DMS153 (cell line): ENCODE data around the gene CHN1.

Experiments used
- DNase-seq: peaks from one replicate; lab custom pipeline; 2025; lab: John Stamatoyannopoulos, UW

The CHN1 gene

GRCh38 chr2:174827371-174828369 is 177.5 kb downstream of the CHN1 start:
- DNase-seq, result no peak

DNA sequence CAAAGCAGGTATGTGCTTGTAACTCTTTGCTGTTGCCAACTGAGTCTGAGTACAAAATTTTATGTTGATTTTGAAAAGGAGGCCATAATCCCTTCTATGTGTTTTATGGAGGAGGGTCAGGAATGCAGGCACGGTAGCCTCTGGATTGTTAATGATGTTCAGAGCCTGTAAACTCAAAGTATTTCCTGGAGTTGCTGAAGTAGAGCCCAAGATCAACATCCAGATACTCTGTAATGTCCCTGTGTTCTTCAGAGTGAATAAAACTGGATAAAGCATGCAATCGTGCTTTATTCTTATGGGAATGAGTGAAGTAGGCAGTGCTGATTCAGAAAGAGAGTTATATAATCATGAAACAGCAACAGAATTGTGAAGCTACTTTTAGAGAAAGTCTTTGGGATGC is 179.1 kb downstream of the CHN1 start:
- no peak for DNase-seq

DNA sequence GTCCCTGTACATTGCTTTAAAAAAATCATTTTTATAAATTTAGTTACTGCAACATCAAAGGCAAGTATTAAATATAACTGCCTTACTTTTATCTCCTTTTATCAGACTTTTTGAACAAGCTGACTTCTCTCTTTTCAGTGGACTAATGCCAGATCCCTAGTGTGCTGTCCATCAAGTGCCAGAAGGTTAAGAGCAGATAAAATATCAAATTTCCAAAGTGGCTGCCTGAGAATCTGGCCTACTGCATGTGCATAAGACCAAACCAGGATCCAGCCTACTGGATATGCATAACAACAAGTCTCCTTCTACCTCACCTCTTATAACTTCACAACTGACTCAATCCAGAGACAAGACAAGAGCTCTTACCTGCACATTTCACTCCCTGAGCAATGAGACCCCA is 181.1 kb downstream of the CHN1 start:
- no peak for DNase-seq

DNA sequence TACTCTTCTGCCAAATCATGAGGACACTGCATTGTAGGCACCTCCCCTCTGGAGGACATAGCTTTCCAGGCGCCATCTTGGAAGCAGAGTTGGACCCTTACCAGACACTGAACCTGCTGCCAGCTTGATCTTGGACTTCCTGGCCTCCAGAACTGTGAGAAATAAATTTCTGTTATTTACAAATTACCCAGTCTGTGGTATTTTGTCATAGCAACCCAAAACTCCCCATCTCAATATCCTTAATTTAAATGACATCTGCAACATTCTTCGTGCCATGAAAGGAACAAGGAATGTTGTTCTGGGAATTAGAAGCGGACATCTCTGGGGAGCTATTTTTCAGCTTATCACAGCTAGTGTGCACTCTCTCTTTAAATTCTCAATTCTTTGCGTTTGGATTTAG is 183.6 kb downstream of the CHN1 start:
- no peak for DNase-seq

GRCh38 chr2:174820361-174820760 is 184.8 kb downstream of the CHN1 start:
- DNase-seq, result no peak

DNA sequence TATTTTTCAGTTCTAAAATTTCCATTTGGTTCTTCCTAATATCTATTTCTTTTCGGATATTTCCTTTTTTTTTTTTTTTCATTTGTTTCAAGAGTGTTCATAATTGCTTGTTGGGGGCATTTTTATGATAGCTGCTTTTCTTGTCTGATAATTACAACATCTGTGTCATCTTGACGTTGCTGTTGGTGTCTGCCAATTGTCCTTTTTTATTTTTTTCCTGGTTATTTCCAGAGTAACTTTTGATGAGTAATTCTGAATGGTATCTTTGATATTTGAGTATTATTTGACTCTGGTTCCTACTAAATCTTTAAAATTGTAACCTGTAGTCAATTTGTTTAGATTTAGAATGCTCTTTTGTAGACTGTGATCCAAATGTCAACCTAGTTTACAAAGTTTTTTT is 189.7 kb downstream of the CHN1 start:
- DNase-seq, result no peak

DNA sequence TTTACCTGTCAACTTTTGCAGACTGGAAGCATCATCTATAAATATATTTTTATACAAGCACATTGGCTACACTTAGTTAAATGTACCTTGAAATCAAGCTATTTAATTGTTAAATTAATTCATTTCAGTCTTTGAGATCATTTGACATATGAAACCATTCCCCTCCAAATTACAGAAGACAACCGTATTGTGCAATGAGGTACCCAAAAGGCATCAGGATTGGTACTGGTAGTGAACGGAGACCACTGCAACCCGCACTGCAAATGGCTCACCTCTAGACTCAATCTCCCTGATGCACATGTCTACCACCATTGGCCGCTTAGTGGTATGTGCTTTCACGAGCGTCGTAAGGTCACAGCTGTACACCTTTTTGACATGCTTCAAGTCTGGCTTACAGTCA is 193.1 kb downstream of the CHN1 start:
- DNase-seq, result no peak

DNA sequence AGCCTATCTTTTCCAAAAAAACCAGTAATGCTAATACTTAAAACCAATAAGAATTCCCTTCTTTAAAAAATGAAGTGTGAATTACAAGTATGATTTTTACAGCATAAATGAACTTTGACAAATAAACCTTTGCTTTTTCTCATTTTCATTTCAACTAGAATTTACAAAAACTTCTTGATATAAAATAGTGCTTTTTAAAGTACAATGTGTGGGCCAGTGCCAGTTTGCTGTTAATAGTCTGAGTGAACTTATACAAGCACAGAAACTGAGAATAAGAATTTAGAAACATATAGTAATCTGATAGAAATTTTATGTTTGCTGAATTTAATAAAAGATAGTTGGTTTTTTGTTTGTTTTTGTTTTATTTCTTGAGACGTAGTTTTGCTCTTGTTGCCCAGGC is 197.2 kb downstream of the CHN1 start:
- no peak for DNase-seq

DNA sequence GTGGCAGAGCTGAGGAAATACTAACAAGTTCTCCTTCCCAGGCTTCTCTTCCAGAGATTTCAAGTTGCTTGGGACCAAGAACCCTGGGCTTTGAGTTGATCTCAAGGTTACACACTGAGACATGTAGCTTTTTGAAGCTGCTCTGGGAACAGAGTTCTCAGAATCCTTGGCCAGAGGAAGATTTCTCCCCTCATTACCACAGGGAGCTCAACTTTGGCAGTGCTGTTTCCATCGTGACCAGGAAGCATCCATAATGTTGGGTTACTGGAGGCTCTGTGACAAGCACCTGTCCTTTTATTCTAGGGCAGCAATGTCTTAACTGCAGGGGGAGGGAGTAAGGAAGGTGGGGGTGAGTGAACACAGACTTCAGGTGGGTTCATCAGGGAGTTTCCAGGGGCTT is 199.4 kb downstream of the CHN1 start:
- no peak for DNase-seq

- no peak for DNase-seq
Measured at GRCh38 chr2:174802459-174802858, 202.7 kb downstream of the CHN1 start.

- DNase-seq, result no peak
Measured at GRCh38 chr2:174800436-174801205, 204.6 kb downstream of the CHN1 start.

- no peak for DNase-seq
Measured at GRCh38 chr2:174798801-174799200, 206.4 kb downstream of the CHN1 start.

DNA sequence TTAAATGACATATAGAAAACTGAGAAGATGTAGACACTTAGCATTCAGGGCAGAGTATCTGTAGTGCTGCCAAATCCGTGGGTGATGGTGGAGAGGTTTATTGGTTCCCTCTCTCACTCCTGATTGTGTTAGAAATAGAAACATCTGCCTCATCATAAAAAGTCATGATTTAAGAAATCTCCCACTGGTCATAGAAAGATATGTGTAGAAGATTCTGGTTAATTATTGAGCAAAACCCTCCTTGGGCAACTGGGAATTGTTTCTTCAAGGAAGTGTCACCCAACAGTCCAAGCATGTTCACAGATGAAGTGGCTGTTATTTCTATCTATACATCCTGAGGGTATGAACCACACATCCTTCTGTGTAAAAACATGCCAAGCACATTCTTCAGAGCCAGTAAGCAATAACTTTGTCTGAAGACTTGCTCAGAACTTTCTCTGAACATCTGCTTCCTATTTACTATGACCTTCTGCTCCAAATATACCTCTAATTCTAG is 207.4 kb downstream of the CHN1 start:
- no peak for DNase-seq

DNA sequence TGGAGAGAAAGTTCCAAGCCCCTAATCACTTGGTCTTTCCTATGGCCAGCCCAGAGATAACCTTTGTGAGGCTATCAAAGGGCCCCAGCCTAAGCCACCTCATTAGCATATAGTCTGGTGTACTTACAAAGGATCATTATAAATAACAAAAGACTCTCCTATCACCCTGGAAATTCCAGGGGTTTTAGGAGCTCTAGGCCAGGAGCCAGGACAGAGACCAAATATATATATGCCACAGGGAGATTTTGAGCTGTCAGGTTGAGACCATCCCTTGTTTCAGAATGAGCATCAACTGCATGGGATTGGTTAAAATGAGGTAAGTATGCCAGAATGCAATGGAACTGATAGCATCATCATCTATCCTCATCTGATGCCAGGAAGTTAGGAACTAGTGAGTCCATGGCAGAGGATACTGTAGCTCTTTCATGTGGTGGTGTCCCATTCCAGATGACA is 208.8 kb downstream of the CHN1 start:
- DNase-seq, result no peak

DNA sequence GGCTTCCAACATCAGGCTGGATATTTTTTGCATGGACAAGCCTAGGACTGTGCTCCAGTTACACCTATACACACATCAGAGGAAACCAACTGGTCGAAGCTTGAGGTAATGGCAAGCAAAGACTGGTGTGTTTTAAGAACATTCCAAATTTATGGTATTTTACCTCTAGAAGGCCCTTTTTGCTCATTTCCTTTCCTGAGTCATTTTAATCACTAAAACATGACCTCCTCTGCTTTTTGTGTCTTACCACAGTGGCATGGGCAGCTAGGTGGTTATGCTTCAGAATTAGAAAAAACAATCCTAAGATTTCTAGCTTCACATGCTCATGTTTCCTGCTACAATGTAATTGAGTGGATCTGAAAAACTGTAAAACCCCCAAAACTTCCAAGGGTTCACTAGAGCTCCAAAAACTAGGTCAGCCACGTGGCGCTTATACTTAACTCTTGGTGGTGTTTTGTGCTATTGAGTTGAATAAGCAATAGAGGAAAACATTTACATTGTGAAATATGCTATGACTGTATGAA is 210.3 kb downstream of the CHN1 start:
- no peak for DNase-seq

- DNase-seq, result no peak
Measured at GRCh38 chr2:174792309-174793025, 212.7 kb downstream of the CHN1 start.

DNA sequence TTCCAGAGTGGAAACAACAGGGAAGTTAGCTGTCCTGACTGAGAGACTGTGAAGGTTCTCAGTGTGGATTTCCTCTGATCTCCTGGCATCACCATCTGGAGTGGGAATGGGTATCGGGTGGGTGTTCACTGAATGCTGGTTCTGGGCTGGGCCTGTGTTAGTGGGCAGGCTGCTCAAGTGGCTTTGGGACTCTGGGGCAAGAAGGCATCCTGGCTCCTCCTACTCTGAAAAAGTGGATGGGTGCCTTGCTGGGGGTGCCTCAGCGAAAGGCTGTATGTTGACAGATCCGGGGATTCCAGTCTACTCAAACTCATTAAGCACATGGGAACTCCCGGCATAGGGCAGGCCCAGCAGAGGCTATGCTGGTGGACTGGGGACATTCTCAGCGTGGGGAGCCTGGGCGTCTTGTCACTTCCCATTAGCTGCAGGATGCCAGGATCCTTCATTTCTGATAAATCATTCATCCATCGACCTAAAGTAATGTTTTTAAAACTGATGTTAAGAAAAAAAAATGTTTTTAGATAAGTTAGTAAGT is 213.4 kb downstream of the CHN1 start:
- no peak for DNase-seq

DNA sequence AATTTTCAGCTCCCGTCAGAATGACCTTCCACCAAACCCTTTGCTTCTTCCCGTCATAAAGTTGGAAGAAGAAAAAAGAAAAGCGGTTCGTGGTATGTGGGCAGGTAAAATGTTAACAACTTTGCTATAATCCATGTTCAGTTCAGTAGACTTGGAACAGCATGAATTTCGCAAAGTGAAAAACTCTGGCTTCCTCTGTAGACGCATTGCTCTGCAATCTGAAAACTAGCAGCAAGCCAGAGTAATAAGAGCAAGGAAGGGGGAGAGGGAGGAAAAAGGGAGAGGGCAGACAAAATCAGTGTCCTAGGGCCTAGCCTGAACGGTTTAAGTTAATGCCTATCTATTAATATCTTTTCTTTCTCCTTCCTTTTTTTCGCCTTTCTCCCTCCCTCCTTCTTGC is 214.2 kb downstream of the CHN1 start:
- no peak for DNase-seq

DNA sequence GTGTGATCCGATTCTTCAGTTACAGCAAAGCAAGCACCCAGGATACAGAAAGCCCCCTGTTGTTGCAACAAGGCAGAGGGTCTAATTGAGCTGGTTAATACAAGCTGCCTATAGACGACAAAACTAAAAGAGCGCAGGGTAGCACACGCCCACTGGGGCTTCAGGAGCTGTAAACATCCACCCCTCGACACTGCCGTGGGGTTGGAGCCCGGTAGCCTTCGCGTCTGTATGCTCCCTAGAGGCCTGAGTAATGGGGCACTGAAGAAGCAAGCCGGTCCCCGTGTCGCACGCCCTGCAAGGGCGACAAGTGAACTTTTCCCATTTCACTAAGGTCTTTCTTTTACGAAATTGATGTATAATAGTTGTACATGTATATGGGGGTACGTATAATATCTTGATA is 216.2 kb downstream of the CHN1 start:
- DNase-seq, result no peak

GRCh38 chr2:174788291-174788929 is 216.8 kb downstream of the CHN1 start:
- DNase-seq, result no peak
